PC-3 (cell line): ENCODE results near the gene COL5A2.

Experiments
- CTCF ChIP-seq: fragments of 300-600 bp; sonication (generic); conservative IDR thresholded peaks from 2 replicates; pipeline ENCODE4 v1.5.1; 2017; ENCODE audit warnings: antibody characterized with exemption, low read depth, mild to moderate bottlenecking, low read length
- EZH2phosphoT487 ChIP-seq: fragments of 300-600 bp; sonication (generic); IDR thresholded peaks from 2 replicates; pipeline ENCODE4 v1.6.1; 2018; ENCODE audit warnings: mild to moderate bottlenecking, antibody characterized with exemption, low read length, borderline replicate concordance

GRCh38 chr2:189016311-189016861 is 163.2 kb downstream of the COL5A2 start:
- no peak for TF ChIP-seq EZH2phosphoT487
- no peak for TF ChIP-seq CTCF
